ENCODE results near the gene CDH23. TPM values are rescaled to one million over a fixed set of nuclear protein-coding genes. Genes with fewer than 3 reads are reported as not detected.

CDH23 gene
- total and polyA plus RNA-seq, 2 donors from 2014 or later = 1.1 to 6.4 TPM

- no peak overlapping the region for H3K27ac ChIP-seq (ENCODE audit: low read depth in 2 of 2, low read length in 2 of 2)
- DNase-seq (peak in 1 of 5 donors; percentile 19), FAIRE-seq (no peak)
- H3K4me3 ChIP-seq (ENCODE audit: low read length in 3 of 3) = no peak overlapping the region
- intact Hi-C loops (cut with DNase I) = no loop called here
- no peaks in the 10 kb centered on the region for H3K27me3 ChIP-seq (ENCODE audit: control insufficient read depth, insufficient read depth, low read length)
- no peak for TF ChIP-seq CTCF (IDR thresholded peaks at IDR 0.05; ENCODE audit: borderline replicate concordance, extremely low read depth, insufficient read depth)
- peaks cover 0 to 2% (median 0%) of the 10 kb centered on the region in 3 donors for H3K9me3 ChIP-seq (ENCODE audit: control insufficient read depth in 2 of 3, insufficient read depth in 1 of 3, low read length in 3 of 3)
- no peaks in the 10 kb centered on the region for H3K36me3 ChIP-seq (ENCODE audit: control insufficient read depth in 2 of 3, insufficient read depth in 3 of 3, low read length in 3 of 3)
- H3K9ac ChIP-seq (ENCODE audit: low read length in 3 of 3) = no peak overlapping the region
- no peaks in the 10 kb centered on the region for H3K4me1 ChIP-seq (ENCODE audit: control insufficient read depth in 2 of 3, insufficient read depth in 2 of 3, low read depth in 1 of 3, low read length in 3 of 3)
These were observed 27.2 kb downstream of the CDH23 start for GRCh38 chr10:71423901-71424300.

- H3K27ac ChIP-seq (ENCODE audit: low read depth in 2 of 2, low read length in 2 of 2) = no peak overlapping the region
- no peaks in the 10 kb centered on the region for H3K36me3 ChIP-seq (ENCODE audit: control insufficient read depth in 2 of 3, insufficient read depth in 3 of 3, low read length in 3 of 3)
- H3K9ac ChIP-seq (ENCODE audit: low read length in 3 of 3) = no peak overlapping the region
- H3K4me1 ChIP-seq (ENCODE audit: control insufficient read depth in 2 of 3, insufficient read depth in 2 of 3, low read depth in 1 of 3, low read length in 3 of 3) = no peaks in the 10 kb centered on the region
- H3K9me3 ChIP-seq (ENCODE audit: control insufficient read depth in 2 of 3, insufficient read depth in 1 of 3, low read length in 3 of 3) = peaks cover 0 to 2% (median 0%) of the 10 kb centered on the region in 3 donors
- DNase-seq (peak in 1 of 5 donors; percentile 18), FAIRE-seq (no peak)
- no peak overlapping the region for H3K4me3 ChIP-seq (ENCODE audit: low read length in 3 of 3)
- TF ChIP-seq CTCF (IDR thresholded peaks at IDR 0.05; ENCODE audit: borderline replicate concordance, extremely low read depth, insufficient read depth) = no peak
- intact Hi-C loops (cut with DNase I) = no loop called here
- H3K27me3 ChIP-seq (ENCODE audit: control insufficient read depth, insufficient read depth, low read length) = no peaks in the 10 kb centered on the region
These were observed 27.9 kb downstream of the CDH23 start for GRCh38 chr10:71424496-71425194.

- H3K36me3 ChIP-seq (ENCODE audit: control insufficient read depth in 2 of 3, insufficient read depth in 3 of 3, low read length in 3 of 3) = no peaks in the 10 kb centered on the region
- H3K4me3 ChIP-seq (ENCODE audit: low read length in 3 of 3) = no peak overlapping the region
- DNase-seq (peak in 2 of 5 donors; percentile 29 to 64), FAIRE-seq (no peak)
- no peak overlapping the region for H3K9ac ChIP-seq (ENCODE audit: low read length in 3 of 3)
- H3K4me1 ChIP-seq (ENCODE audit: control insufficient read depth in 2 of 3, insufficient read depth in 2 of 3, low read depth in 1 of 3, low read length in 3 of 3) = no peaks in the 10 kb centered on the region
- intact Hi-C loops (cut with DNase I) = no loop called here
- TF ChIP-seq CTCF (IDR thresholded peaks at IDR 0.05; ENCODE audit: borderline replicate concordance, extremely low read depth, insufficient read depth) = no peak
- no peaks in the 10 kb centered on the region for H3K9me3 ChIP-seq (ENCODE audit: control insufficient read depth in 2 of 3, insufficient read depth in 1 of 3, low read length in 3 of 3)
- H3K27me3 ChIP-seq (ENCODE audit: control insufficient read depth, insufficient read depth, low read length) = no peaks in the 10 kb centered on the region
- H3K27ac ChIP-seq (ENCODE audit: low read depth in 2 of 2, low read length in 2 of 2) = no peak overlapping the region
These were observed 29.4 kb downstream of the CDH23 start for GRCh38 chr10:71426058-71426605.

Data from kidney (tissue), 14 donors.